Measurements from ENCODE around the gene ST3GAL4.
"Not testable (repeated sequence)": the region's sequence is repeated elsewhere in the genome, so short reads cannot be mapped to it uniquely, and the experiment has no call there.

ST3GAL4 gene

DNA sequence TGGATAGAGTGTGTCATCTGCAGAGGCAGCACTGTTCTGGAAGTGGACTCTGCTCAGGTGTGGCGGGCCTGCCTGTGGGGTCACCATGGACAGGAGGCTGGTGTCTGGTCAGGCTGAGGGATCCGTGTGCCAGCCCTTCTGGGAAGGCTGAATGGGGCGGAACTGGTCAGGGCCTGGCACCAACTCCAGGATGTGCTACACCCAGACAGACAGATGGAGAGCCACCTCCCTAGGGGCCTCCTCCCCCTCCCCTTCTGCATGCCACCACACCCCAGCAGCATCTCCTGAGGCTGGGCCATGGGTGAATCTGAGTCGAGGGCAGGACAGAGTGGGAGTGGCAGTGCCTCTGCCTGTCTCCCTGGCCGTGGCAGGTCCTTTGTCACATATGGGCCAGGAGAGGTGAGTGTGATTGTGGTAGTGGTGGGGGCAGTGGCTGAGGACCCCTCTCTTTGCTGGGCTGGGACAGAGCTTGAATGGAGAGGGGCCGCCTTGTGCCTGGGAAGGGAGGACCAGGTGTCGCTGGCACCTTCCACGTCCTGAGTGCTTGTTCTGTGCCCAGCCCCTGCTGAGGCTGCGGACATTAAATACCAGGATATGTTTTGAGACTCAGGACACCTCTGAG lies 29.1 kb downstream of the ST3GAL4 start:
- DNase-seq (ENCODE audit: low read depth, low spot score), result no peak

DNA sequence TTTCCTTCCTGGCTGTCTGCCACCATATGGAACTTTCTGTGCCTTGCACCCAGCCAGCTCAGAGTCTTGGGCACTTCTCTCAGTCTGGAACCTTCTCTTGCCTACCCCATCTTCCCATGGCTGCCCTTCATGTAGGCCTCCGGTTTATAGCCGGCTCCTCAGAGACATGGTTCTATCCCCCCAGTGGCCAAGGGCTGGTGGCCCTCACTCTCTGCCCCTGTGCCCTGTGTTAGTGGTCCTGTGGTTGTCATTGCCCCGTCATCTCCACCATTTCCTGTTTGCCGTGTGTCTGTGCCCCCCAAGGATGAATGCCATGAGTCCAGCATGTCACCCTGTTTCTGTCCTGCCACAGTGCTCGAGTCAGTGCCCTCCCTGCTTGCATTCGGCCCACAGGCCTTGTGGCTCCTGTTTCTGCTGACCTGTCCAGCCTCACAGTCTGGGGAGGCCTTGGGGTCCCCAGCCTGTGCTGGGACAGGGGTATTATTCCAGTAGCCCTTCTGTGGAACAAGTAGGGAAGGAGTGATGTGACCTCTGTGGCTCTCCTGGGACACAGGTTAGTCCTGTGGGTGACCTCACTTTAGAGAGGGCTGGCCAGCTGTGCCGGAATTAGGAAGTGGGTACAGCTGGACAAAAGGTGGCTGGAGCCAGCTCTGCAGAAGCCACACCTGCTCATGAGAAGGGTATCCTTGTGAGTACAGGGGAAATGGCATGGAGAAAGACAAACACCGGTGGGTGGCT lies 30.7 kb downstream of the ST3GAL4 start:
- DNase-seq (ENCODE audit: low read depth, low spot score), result no peak

GRCh38 chr11:126386729-126387071 lies 31.2 kb downstream of the ST3GAL4 start:
- not testable (repeated sequence) for DNase-seq (ENCODE audit: low read depth, low spot score)

DNA sequence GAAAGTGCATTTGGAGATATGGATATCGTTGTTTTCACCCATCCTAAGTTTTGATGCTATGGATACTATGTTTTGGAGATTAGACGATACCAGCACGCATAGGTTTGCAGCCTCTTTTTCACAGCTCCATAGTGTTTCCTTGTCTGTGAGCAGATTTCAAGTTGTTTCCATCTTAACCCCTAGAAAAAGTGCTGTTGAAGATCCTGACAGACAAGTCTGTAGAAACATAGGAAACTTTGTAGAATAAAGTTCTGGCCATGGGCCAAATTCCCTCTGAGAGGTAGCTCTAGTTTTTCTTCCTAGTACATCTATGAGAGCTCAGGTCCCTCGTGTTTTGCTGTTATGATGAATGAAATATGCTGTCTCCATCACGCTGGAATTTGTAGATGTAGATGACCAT lies 32.4 kb downstream of the ST3GAL4 start:
- no peak for DNase-seq (ENCODE audit: low read depth, low spot score)

DNA sequence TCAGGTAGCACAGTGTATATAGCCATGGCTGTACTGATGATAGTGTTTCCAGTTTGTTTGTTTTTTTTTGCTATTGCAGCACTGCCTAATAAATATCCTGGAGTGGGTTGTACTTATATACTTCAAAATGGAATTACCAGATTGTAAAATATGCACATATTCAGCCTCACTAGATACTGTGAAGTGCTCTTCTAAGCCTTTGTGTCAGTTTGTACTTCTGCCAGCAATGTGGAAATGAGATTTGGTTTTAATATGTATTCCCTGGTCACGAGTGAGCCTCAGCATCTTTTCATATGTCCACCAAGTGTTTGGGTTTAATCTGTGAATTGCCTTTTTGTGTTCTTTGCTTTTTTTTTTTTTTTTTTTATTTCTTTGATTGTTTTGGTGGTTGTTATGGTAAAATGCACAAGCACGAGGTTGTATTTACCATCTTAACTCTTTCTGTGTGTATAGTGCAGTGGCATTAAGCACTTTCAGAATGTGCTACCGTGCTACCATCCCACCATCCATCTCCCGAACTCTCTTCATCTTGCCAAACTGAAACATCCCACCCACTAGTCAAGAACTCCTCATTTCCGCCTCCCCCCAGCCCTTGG lies 34.9 kb downstream of the ST3GAL4 start:
- DNase-seq (ENCODE audit: low read depth, low spot score), result no peak

- no peak for DNase-seq (ENCODE audit: low read depth, low spot score)
These were observed 35.9 kb downstream of the ST3GAL4 start for GRCh38 chr11:126391286-126391954.

DNA sequence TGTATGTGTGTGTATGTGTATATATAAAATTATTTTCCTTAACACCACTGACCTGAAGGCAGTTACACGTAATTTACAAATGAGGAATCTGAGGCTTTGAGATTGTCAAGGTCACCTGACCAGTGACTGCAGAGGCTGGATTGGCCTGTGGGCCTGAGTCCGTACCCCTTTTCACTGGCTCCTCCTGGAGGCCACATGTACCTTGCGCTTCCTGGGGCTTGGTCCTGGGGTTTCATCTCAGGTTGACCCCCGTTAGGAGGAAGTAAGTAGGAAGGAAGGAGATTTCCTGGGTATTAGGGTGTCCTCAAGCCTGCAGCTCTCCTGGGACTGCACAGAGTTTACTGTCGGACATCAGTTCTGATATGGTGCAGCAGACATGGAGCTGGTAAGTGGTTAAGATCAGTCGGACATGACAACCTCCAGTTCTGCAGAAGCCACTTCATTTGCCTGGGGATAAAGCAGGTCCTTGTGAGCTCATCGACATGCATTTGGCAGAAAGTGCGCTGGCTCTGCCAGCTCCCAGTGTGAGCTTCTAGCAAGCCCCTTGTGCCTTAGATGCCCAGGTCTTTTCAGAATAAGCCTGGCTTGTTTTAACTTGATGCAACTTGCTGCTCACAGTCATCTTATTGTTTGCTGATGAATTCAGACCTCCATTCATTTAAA lies 36.6 kb downstream of the ST3GAL4 start:
- no peak for DNase-seq (ENCODE audit: low read depth, low spot score)

- DNase-seq (ENCODE audit: low read depth, low spot score), result no peak
These were observed 37.1 kb downstream of the ST3GAL4 start for GRCh38 chr11:126392633-126393013.

- no peak for DNase-seq (ENCODE audit: low read depth, low spot score)
These were observed 37.7 kb downstream of the ST3GAL4 start for GRCh38 chr11:126393143-126393542.

GRCh38 chr11:126394036-126394435 lies 38.5 kb downstream of the ST3GAL4 start:
- DNase-seq (ENCODE audit: low read depth, low spot score), result no peak

GRCh38 chr11:126394634-126395072 lies 39.2 kb downstream of the ST3GAL4 start:
- not testable (repeated sequence) for DNase-seq (ENCODE audit: low read depth, low spot score)

- DNase-seq (ENCODE audit: low read depth, low spot score), result not testable (repeated sequence)
These were observed 40.3 kb downstream of the ST3GAL4 start for GRCh38 chr11:126395784-126396183.

DNA sequence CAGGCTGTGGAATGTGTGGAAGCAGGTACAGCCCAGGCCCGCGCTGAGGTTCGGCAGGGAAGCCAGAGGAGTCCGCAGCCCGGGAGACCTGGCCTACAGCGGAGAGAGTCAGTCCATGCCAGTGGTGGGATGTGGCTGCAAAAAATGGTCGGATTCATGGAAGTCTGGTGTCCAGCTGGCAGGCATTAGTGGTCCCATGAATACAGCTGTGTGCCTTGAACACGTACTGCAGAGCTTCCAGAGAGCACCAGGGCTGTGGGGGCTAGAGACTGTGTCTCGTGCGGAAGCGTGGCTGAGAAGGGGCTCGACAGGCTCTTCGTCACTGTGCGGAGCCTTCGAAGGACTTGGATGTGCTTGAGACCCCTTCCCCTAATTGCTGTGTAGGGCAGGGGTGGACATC lies 40.8 kb downstream of the ST3GAL4 start:
- DNase-seq (ENCODE audit: low read depth, low spot score), result not testable (repeated sequence)

DNA sequence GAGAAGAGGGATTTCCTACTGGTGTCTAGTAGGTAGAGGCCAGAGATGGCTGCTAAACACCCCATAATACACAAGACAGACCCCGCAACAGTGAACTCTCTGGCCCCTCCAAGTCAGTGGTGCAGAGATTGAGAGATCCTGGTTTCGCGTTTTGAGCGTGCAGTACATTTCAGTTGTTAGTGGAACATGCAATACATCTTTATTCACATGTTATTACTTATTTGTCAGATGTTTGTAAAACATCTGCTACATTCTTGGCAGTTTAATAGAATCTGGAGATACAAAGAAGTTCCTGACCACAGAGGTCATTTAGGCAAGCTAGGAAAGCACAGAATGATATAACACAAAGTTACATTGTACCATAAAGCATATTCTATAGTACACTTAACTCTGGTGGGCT lies 41.5 kb downstream of the ST3GAL4 start:
- DNase-seq (ENCODE audit: low read depth, low spot score), result no peak

- DNase-seq (ENCODE audit: low read depth, low spot score), result no peak
These were observed 42.8 kb downstream of the ST3GAL4 start for GRCh38 chr11:126398296-126398695.

GRCh38 chr11:126398721-126399120 lies 43.2 kb downstream of the ST3GAL4 start:
- DNase-seq (ENCODE audit: low read depth, low spot score), result no peak

GRCh38 chr11:126400019-126400418 lies 44.5 kb downstream of the ST3GAL4 start:
- no peak for DNase-seq (ENCODE audit: low read depth, low spot score)

DNA sequence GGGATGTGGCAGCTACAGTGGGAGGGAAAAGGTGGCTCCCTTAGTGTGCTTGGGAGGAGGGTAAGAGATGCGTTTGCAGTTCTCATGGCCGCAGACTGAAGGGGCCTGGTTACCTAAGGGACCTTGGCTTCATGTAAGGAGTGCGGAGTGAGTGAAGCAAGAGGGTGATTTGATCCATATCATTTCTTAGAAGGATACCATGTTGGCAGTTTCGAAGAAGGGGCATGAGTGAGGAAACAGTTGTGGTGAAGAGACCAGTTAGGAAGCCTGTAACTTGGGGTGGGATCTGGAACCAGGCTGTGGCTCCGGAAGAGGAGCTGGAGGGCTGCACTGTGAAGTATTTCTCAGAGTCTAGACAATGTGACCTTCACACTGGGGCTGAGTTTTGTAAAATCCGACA lies 45.0 kb downstream of the ST3GAL4 start:
- no peak for DNase-seq (ENCODE audit: low read depth, low spot score)

GRCh38 chr11:126403022-126403581 lies 47.6 kb downstream of the ST3GAL4 start:
- DNase-seq (ENCODE audit: low read depth, low spot score), result no peak

GRCh38 chr11:126403658-126404057 lies 48.2 kb downstream of the ST3GAL4 start:
- no peak for DNase-seq (ENCODE audit: low read depth, low spot score)

DNA sequence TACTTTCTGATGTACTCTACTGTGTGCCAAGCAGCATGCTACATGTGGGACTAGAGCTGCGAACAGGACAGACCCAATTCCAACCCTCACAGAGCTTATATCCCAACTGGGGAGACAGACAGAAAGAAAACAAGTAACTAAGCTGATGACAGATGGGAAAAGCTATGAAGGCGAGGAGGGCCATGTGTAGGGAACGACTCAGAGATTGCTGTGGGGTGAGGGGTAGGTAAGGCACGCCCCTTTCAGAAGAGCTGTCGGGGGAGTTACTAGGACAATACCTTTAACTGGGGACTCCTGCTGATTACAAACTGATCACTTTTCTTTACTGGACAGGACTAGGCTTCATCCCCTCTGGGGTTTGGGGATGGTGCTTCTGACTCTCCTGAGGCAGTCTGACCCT lies 48.9 kb downstream of the ST3GAL4 start:
- DNase-seq (ENCODE audit: low read depth, low spot score), result no peak

GRCh38 chr11:126405374-126405773 lies 49.9 kb downstream of the ST3GAL4 start:
- no peak for DNase-seq (ENCODE audit: low read depth, low spot score)
